ENCODE results near the gene HPX.
"Not testable (repeated sequence)": the region's sequence is repeated elsewhere in the genome, so short reads cannot be mapped to it uniquely, and the experiment has no call there.

The HPX gene

DNA sequence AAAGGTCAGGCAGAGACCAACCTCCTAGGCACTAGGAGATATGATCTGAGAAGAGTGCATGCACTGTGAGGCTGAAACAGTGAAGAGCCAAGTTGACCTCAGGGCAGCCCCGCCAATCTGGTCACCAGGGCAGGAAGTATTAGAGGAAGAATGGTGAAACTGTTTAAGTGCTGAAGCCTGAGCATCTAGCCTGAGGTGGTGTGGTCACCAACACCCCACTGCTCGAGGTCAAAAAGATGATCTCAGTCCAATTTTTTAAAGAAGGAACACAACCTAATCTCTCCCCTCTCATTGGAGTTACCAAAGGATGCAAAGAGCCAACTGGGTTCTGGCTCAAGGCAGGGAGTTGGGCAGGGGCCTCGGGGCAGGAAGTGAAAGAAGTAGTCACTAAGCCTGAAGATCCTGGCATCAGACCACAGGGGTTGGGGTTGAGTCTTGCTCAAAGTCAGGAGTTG, 25.9 kb downstream of the HPX start:
- no peak for DNase-seq (ENCODE audit: low spot score)

- no peak for DNase-seq (ENCODE audit: low spot score)
Observed at GRCh38 chr11:6413791-6414201, 27.0 kb downstream of the HPX start.

GRCh38 chr11:6411594-6412031, 29.2 kb downstream of the HPX start:
- DNase-seq (ENCODE audit: low spot score): no peak

DNA sequence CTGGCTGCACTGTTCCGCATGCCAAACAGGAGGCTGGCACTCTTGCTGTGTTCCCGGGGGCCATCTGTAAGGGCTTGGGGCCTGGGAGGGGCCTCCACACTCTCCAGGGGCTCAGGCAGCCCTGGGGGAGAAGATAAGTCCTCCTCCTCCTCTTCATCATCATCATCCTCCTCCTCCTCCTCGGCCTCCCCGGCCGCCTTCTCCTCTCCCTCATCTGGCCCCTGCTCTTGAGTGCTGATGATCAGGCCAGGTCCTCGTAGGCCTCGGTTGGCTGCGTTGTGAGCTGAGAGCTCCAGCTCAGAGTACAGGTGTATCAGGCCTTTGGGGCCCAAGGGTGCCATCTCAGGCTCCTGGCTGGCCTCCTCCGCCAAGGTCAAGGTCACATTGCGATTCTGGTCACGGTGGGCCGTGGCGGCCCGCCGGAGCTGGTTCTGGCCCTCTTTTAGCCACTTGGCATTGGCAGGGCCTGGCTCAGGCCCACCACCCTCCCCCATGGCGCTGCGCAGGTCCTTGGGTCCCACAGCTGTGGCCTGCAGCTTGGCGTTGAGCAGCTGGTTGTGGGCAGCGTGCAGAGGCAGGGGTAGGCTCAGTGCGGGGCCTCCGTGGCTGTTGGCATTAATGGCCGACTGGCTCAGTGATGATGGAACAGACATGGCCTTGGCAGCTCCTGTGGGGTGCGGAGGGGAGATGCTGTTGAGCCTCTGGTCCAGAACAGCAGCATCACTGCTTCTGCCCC, 29.9 kb downstream of the HPX start:
- DNase-seq (ENCODE audit: low spot score): no peak

DNA sequence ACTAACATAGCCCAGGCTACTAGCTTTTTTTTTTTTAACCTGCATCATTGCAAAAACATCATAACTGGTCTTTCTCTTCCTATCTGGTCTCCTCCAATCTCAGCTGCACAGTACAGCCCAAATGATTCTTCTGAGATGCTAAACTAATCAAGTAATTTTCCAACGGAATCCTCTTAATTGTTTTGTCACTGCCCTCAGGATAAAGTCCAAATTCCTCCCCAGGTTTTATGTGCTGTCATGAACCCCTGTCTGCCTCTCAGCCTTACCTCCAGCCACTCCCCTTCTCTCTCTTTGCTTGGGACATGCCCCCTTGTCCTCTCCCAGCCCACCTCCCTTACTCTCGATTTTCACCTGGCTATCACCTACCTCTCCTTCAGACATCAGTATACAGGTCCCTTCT, 34.4 kb downstream of the HPX start:
- no peak for DNase-seq (ENCODE audit: low spot score)

- no peak for DNase-seq (ENCODE audit: low spot score)
Observed at GRCh38 chr11:6405846-6406245, 34.9 kb downstream of the HPX start.

GRCh38 chr11:6405052-6405667, 35.6 kb downstream of the HPX start:
- DNase-seq (ENCODE audit: low spot score): no peak

- DNase-seq (ENCODE audit: low spot score): no peak
Observed at GRCh38 chr11:6404342-6405051, 36.3 kb downstream of the HPX start.

- no peak for DNase-seq (ENCODE audit: low spot score)
Observed at GRCh38 chr11:6403539-6403938, 37.2 kb downstream of the HPX start.

DNA sequence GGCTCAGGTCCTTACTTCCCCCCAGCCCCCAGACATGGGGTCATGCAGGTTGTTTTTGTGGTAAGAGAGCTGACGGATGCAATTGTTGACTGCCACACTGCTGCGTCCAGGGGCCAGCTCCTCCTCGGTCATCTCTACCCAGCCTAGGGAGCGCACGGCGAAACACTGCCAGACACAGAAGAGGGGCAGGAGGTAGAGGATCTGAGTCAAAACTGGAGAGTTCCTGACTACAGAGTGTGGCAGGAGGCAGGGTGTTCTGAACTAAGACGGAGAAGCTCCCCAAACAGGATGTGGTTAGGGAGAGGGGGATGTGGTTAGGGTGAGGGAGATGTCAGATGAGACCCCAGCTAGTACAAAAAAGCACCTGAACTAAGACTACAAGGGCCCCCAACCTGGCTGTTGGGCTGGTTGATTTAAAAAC, 38.2 kb downstream of the HPX start:
- DNase-seq (ENCODE audit: low spot score): peak; percentile 66

DNA sequence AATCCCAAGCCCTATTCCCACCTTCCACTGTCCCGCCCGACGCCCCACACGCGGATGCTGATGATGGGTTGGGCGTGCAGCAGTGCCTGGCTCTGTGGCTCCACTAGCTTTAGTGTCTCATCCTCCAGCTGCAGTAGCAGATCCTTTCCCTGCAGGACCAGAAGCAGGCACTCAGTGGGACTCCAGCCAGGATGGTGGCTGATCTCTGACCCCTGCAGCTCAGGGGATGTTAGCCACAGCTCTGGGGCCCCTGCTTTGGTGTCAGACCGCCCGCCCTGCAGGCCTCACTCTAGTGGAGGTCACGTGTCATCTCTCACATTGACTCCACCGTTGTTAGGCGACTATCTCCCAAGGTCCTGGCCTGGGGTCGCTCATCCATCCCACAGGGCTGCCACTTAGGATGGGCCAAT, 38.7 kb downstream of the HPX start:
- DNase-seq (ENCODE audit: low spot score): no peak

DNA sequence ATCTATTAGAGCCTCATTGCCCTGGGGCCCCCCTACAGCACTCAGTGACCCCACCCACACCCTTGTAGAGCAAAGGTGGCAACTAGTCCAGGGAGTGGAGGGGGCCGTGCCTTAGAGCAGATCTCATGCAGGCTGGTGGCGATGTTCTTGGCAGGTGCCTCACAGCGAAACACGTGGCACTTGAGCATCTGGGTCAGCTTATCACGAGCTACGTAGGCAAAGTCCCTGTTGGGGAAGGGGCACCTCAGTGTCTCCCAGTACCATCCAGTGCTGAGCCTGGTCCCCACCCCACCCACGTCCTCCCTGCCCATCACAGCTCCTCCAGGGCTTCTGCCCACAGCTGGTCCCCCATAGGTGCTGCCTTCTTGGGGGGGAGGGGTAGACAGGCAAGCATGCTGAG, 39.3 kb downstream of the HPX start:
- no peak for DNase-seq (ENCODE audit: low spot score)

DNA sequence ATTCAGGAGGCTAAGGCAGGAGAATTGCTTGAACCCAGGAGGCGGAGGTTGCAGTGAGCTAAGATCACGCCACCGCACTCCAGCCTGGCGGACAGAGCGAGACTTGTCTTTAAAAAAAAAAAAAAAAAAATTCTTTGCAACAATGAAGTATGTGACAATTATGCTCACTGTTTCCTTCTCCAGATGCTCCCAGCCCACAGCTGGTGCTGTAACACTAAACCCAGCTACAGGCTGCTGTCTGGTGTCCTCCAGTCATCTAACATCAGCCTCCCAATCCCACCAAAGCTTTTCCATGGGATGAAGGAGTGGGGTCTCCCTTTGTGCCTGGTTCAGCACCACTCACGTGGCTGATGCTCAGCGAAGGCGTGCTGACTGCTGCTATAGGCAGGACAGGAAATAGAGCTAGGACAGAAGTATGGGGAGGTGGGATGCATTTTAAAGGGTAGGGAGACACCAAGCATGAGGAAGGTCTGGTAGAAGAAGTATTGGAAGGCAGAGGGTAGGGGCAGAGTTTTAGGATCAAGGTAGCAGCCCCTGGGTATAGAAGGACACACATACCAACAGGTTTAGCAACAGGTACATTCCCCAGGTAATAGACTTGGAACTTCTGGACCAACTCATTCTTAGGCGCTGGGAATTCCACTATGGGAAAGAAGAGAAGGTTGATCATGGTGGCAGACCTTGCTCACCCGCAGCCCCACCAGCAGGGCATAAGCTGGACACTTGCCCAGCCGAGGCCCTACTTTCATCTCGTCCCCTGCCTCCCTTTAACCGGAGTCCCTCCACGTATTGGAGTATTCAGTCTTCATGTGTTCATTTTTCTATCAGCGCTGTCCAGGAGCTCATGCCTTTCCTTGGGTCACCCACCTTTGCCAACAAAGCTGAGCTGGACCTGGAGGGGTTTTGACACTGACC, 40.1 kb downstream of the HPX start:
- DNase-seq (ENCODE audit: low spot score): no peak

- no peak for DNase-seq (ENCODE audit: low spot score)
Observed at GRCh38 chr11:6397636-6398035, 43.2 kb downstream of the HPX start.

DNA sequence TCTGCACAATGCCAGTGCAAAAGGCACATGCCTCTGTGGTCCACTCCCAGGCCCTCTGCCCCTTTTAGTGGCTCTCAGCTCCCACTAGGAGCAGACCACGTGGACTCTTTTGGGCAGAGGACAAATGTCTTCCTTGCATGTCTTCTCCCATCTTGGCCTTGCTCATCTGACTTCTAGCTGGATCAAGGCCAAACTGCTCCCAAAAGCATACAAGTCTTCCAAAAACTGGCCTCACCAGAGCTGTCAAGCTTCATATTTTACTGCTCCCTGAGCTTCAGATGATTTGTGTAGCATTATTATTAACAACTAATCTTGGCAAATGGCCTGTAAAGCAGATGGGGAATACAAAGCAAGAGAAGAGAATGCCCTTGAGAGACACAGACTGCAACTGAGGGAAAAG, 43.6 kb downstream of the HPX start:
- DNase-seq (ENCODE audit: low spot score): no peak

DNA sequence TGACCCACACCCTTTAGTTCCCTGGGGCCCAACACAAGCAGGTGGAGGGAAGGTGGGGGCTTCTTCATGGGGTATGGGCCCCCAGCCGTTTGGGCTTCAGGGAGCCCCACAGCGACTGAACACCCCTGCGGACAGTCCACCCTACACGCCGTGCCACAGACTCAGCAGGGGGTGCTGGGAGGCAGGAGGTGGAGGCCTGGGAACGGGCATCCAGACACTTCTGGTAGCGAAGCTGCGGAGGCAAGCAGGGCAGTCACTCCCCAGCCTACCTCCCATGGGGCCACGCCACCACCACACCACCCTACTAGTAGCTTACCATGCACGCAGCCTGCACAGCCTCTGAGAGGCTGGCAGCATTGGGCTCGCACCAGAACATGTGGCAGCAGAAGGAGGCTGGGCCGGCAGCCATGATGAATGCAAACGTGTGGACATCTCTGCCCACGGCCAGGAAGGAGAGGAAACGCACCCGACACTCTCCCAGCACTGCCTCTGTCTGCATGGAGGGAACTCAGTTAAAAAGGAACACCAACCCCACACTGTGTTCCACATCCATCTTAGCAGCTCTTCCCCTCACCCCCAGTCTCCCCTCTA, 45.2 kb downstream of the HPX start:
- DNase-seq (ENCODE audit: low spot score): no peak

GRCh38 chr11:6393989-6394670, 46.7 kb downstream of the HPX start:
- DNase-seq (ENCODE audit: low spot score): no peak

DNA sequence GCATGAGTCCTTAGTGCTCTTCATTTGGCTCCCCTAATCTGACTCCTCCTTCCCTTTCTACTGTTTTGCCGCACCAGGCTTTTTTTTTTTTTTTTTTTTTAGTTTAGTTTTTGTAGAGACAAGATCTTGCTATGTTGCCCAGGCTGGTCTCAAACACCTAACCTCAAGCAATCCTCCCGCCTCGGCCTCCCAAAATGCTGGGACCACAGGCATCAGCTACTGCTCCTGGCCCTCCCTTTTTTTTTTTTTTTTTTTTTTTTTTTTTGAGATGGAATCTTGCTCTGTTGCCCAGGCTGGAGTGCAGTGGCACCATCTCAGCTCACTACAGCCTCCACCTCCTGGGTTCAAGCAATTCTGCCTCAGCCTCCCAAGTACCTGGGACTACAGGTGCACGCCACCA, 48.5 kb downstream of the HPX start:
- not testable (repeated sequence) for DNase-seq (ENCODE audit: low spot score)

DNA sequence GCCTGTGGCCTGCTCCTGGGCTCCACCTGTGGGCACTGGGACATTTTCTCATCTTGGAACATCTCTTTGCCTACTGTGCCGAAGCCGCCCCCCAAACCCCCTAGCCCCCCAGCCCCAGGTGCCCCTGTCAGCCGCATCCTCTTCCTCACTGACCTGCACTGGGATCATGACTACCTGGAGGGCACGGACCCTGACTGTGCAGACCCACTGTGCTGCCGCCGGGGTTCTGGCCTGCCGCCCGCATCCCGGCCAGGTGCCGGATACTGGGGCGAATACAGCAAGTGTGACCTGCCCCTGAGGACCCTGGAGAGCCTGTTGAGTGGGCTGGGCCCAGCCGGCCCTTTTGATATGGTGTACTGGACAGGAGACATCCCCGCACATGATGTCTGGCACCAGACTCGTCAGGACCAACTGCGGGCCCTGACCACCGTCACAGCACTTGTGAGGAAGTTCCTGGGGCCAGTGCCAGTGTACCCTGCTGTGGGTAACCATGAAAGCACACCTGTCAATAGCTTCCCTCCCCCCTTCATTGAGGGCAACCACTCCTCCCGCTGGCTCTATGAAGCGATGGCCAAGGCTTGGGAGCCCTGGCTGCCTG, 49.2 kb downstream of the HPX start:
- DNase-seq (ENCODE audit: low spot score): no peak

DNA sequence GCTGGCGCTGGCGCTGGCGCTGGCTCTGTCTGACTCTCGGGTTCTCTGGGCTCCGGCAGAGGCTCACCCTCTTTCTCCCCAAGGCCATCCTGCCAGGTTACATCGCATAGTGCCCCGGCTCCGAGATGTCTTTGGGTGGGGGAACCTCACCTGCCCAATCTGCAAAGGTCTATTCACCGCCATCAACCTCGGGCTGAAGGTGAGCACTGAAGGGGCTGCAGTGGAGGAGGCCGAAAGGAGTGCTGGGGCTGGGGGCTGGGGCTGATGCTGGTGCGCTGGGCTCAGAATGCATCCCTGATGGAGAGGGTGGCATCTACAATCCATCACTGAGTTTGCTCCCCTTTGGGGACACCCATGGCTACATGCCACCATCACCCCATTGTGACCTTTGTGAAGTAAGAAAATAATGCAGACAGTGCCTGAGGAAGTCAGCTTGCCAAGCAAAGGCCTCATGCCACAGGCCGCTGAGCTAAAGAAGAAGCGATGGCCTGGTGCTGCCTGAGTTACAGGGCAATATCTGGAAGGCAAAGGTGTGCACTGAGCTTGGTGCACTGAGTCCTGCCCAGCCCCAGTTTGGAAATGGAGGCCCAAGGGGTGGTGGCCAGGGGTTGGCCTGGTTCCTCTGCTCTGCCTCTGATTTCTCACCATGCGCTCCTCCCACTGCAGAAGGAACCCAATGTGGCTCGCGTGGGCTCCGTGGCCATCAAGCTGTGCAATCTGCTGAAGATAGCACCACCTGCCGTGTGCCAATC, 49.9 kb downstream of the HPX start:
- DNase-seq (ENCODE audit: low spot score): no peak
